A549 (cell line): ENCODE measurements around the gene RNF227. TPM values are rescaled to one million over a fixed set of nuclear protein-coding genes. Genes with fewer than 3 reads are reported as not detected.

Experiments
- ATAC-seq, 2 experiments: fragments of 200-7000 bp in 1 of 2; fragments of >200 bp in 1 of 2; cut with Nextera tagmentation in 1 of 2; cut with Tn5 transposase in 1 of 2; 3 replicates each; pipeline versions ENCODE4 v1.8.0 to v1.9.1; 2018 to 2020; ENCODE audit warnings: mild to moderate bottlenecking in 1 of 2, moderate library complexity in 1 of 2
- CTCF ChIA-PET: fragments of 300-600 bp; sonication (Branson Sonifier 250); formaldehyde crosslinking; extraction: SDS; loops from one replicate; lab custom pipeline; 2021; ENCODE audit warnings: antibody characterized with exemption, inconsistent platforms; lab: Yijun Ruan, JAX
- POLR2A ChIA-PET: fragments of 350-600 bp; formaldehyde crosslinking; extraction: SDS; loops from one replicate; lab custom pipeline; 2021; ENCODE audit warnings: antibody characterized with exemption, inconsistent platforms; lab: Yijun Ruan, JAX
- DNase-seq, 2 experiments: peaks; one replicate each; pipeline versions ENCODE4 v3.0.0 to v3.0.0-alpha.2; 2011 to 2016; ENCODE audit warnings: low read depth in 1 of 2, low spot score in 1 of 2
- FAIRE-seq: peaks from 2 replicates; lab custom pipeline; 2011; peaks lifted over from hg19 to GRCh38; lab: Jason Lieb, UNC
- H3K27ac ChIP-seq, 2 experiments: fragments of >200 bp; sonication (Bioruptor Twin); formaldehyde crosslinking; 3 replicates each; pipeline ENCODE4 v1.5.1; 2016 to 2017
- H3K4me1 ChIP-seq: fragments of >200 bp; sonication (Bioruptor Twin); formaldehyde crosslinking; 3 replicates; pipeline ENCODE4 v1.6.1; 2016
- H3K4me2 ChIP-seq: fragments of >200 bp; sonication (Bioruptor Twin); formaldehyde crosslinking; 3 replicates; pipeline ENCODE4 v1.6.1; 2016
- H3K4me3 ChIP-seq: fragments of >200 bp; sonication (Bioruptor Twin); formaldehyde crosslinking; 3 replicates; pipeline ENCODE4 v1.5.1; 2016
- H3K9me3 ChIP-seq: fragments of >200 bp; sonication (Bioruptor Twin); formaldehyde crosslinking; 3 replicates; pipeline ENCODE4 v1.6.1; 2016
- ATOH8 ChIP-seq: fragments of 250-450 bp; sonication (Bioruptor Pico); IDR thresholded peaks from 2 replicates; pipeline ENCODE4 v1.5.0; 2020; ENCODE audit warnings: low read depth, mild to moderate bottlenecking, moderate library complexity
- BCL3 ChIP-seq: fragments of >200 bp; sonication (Bioruptor Twin); formaldehyde crosslinking; IDR thresholded peaks from 3 replicates; pipeline ENCODE4 v1.6.1; 2016
- CBX2 ChIP-seq: fragments of 200-600 bp; sonication (generic); IDR thresholded peaks from 2 replicates; pipeline ENCODE4 v1.6.1; 2016; ENCODE audit warnings: low read depth, mild to moderate bottlenecking, borderline replicate concordance
- CBX8 ChIP-seq: fragments of 200-600 bp; sonication (generic); IDR thresholded peaks from 2 replicates; pipeline ENCODE4 v1.6.1; 2016
- CTCF ChIP-seq: fragments of >200 bp; sonication (Bioruptor Twin); formaldehyde crosslinking; IDR thresholded peaks from 3 replicates; pipeline ENCODE4 v1.5.1; 2016
- EHF ChIP-seq: fragments of 250-450 bp; sonication (Bioruptor Pico); IDR thresholded peaks from 2 replicates; pipeline ENCODE4 v1.5.0; 2020; ENCODE audit warnings: mild to moderate bottlenecking
- EP300 ChIP-seq, 2 experiments: fragments of >200 bp; sonication (Bioruptor Twin); formaldehyde crosslinking; IDR thresholded peaks; 2 replicates in 1 of 2; 3 replicates in 1 of 2; pipeline ENCODE4 v1.6.1; 2016 to 2017
- FOSL2 ChIP-seq, 2 experiments: fragments of 450-650 bp in 1 of 2; fragments of >200 bp in 1 of 2; sonication (Bioruptor Twin) in 1 of 2; formaldehyde crosslinking; IDR thresholded peaks; 2 replicates each; pipeline versions ENCODE4 v1.5.0 to v1.6.1; 2016 to 2020; ENCODE audit warnings: mild to moderate bottlenecking in 1 of 2, moderate library complexity in 1 of 2
- GATA3 ChIP-seq: IDR thresholded peaks from 2 replicates; pipeline ENCODE4 v1.6.1; 2012; ENCODE audit warnings: borderline replicate concordance
- HES2 ChIP-seq: fragments of >200 bp; sonication (Bioruptor Twin); formaldehyde crosslinking; IDR thresholded peaks from 2 replicates; pipeline ENCODE4 v1.6.1; 2016
- HOXA7 ChIP-seq: fragments of 250-450 bp; sonication (Bioruptor Pico); IDR thresholded peaks from 2 replicates; pipeline ENCODE4 v1.5.0; 2020; ENCODE audit warnings: mild to moderate bottlenecking, moderate library complexity
- HOXB13 ChIP-seq: fragments of 250-450 bp; sonication (Bioruptor Pico); IDR thresholded peaks from 2 replicates; pipeline ENCODE4 v1.5.0; 2020; ENCODE audit warnings: low read depth, mild to moderate bottlenecking, moderate library complexity
- HOXB5 ChIP-seq: fragments of 250-450 bp; sonication (Bioruptor Pico); IDR thresholded peaks from 2 replicates; pipeline ENCODE4 v1.5.0; 2020; ENCODE audit warnings: mild to moderate bottlenecking, moderate library complexity
- KDM5A ChIP-seq: fragments of 200-600 bp; sonication (generic); IDR thresholded peaks from 2 replicates; pipeline ENCODE4 v1.6.1; 2016; ENCODE audit warnings: antibody characterized with exemption, mild to moderate bottlenecking
- MAFK ChIP-seq: fragments of 450-650 bp; IDR thresholded peaks from 2 replicates; pipeline ENCODE4 v1.6.1; 2014; ENCODE audit not compliant: partially characterized antibody
- NFE2L2 ChIP-seq: fragments of 150-350 bp; conservative IDR thresholded peaks from 2 replicates; pipeline ENCODE4 v1.6.1; 2014; ENCODE audit warnings: low read length
- NPAS2 ChIP-seq: fragments of 250-450 bp; sonication (Bioruptor Pico); IDR thresholded peaks from 2 replicates; pipeline ENCODE4 v1.8.0; 2022; ENCODE audit warnings: mild to moderate bottlenecking, moderate library complexity, borderline replicate concordance
- PBX3 ChIP-seq: IDR thresholded peaks from 2 replicates; pipeline ENCODE4 v1.6.1; 2012
- POLR2AphosphoS2 ChIP-seq: conservative IDR thresholded peaks from 2 replicates; pipeline ENCODE4 v1.6.1; 2012; ENCODE audit warnings: low read length, improper control_type of control experiment, inconsistent platforms
- RCOR1 ChIP-seq: fragments of 150-350 bp; IDR thresholded peaks from 2 replicates; pipeline ENCODE4 v1.6.1; 2014; ENCODE audit warnings: antibody characterized with exemption, low read length, low read depth
- RFX5 ChIP-seq: fragments of 450-650 bp; IDR thresholded peaks from 2 replicates; pipeline ENCODE4 v1.7.1; 2014; ENCODE audit warnings: antibody characterized with exemption, mild to moderate bottlenecking, moderate library complexity
- RNF2 ChIP-seq: fragments of 200-600 bp; sonication (generic); IDR thresholded peaks from 2 replicates; pipeline ENCODE4 v1.6.1; 2016; ENCODE audit warnings: low read depth, mild to moderate bottlenecking, antibody characterized with exemption, moderate library complexity, borderline replicate concordance
- SMC3 ChIP-seq: fragments of >200 bp; sonication (Bioruptor Twin); formaldehyde crosslinking; IDR thresholded peaks from 3 replicates; pipeline ENCODE4 v1.6.1; 2018; ENCODE audit warnings: inconsistent platforms
- ZC3H11A ChIP-seq: fragments of 450-650 bp; IDR thresholded peaks from 2 replicates; pipeline ENCODE4 v1.6.1; 2014; ENCODE audit warnings: antibody characterized with exemption, mild to moderate bottlenecking
- ZNF302 ChIP-seq: fragments of 250-450 bp; sonication (Bioruptor Pico); IDR thresholded peaks from 2 replicates; pipeline ENCODE4 v1.9.0; 2021; ENCODE audit warnings: inconsistent platforms, mild to moderate bottlenecking, moderate library complexity
- ZSCAN20 ChIP-seq: fragments of 250-450 bp; sonication (Bioruptor Pico); IDR thresholded peaks from 2 replicates; pipeline ENCODE4 v1.8.0; 2022; ENCODE audit warnings: mild to moderate bottlenecking, moderate library complexity
- WGBS: methylation state at CpG from one replicate; pipeline ENCODE4 v1.1.6; 2017; ENCODE audit errors: missing lambda C conversion rate; 5-methylcytosine and 5-hydroxymethylcytosine counted together
- polyA plus RNA-seq, 4 experiments: library from polyadenylated mRNA; depleted of rRNA in 3 of 4; stranded (reverse); fragments of >200 nt; fragmentation: RNase III in 1 of 4; extraction: RNeasy Plus Mini Kit Qiagen cat#74134 plus additional on column Dnase treatment in 1 of 4; gene quantifications; 2 replicates in 3 of 4; 3 replicates in 1 of 4; pipeline ENCODE4 v1.2.3, GENCODE V29; 2011 to 2017

The RNF227 gene
- polyA plus RNA-seq, 2 of the 4 experiments (the other 2 are of a cell fraction), result 2.1 to 4.1 TPM

GRCh38 chr17:7946441-7946840 is 30.4 kb upstream of the RNF227 start:
- H3K4me1 ChIP-seq, result no peaks in the 10 kb centered on the region
- no peak for TF ChIP-seq ZC3H11A
- TF ChIP-seq HES2, result no peak
- TF ChIP-seq RFX5, result no peak
- TF ChIP-seq HOXB13 (CRISPR knock-in tag), result no peak
- TF ChIP-seq POLR2AphosphoS2, result no peak
- TF ChIP-seq KDM5A, result no peak
- no peak for TF ChIP-seq HOXA7 (CRISPR knock-in tag)
- TF ChIP-seq SMC3, result no peak
- H3K4me3 ChIP-seq, result no peak overlapping the region
- no peak overlapping the region for H3K4me2 ChIP-seq
- CTCF ChIA-PET, result interaction anchor here (0.6 to 33.2 kb wide), 11 partner anchors 14 to 174 kb away, joined by 3 to 470 read pairs (median 5); partner anchors contain the start of genes CNTROB and TRAPPC1
- POLR2A ChIA-PET, result no interaction called here
- ATAC-seq (no peak), FAIRE-seq (no peak), DNase-seq (no peak)
- H3K27ac ChIP-seq, result no peak overlapping the region
- WGBS, result 92% methylated on average over 5 of the region's 5 CpGs
- no peaks in the 10 kb centered on the region for H3K9me3 ChIP-seq

GRCh38 chr17:7945651-7946050 is 29.6 kb upstream of the RNF227 start:
- TF ChIP-seq PBX3 (no peak), NPAS2 (no peak), CBX2 (no peak), MAFK (no peak), RCOR1 (no peak), EHF (CRISPR knock-in tag) (no peak)
- TF ChIP-seq, all 56 proteins: peak for 0
- CTCF ChIA-PET, result interaction anchor here (0.6 to 33.2 kb wide), 13 partner anchors 12 to 249 kb away, joined by 3 to 470 read pairs (median 4); partner anchors contain the start of genes CNTROB, KDM6B and TRAPPC1
- FAIRE-seq, result no peak

GRCh38 chr17:7944326-7944725 is 28.2 kb upstream of the RNF227 start:
- no peaks in the 10 kb centered on the region for H3K9me3 ChIP-seq
- TF ChIP-seq EP300 (IDR thresholded peaks at IDR 0.05) (no peak), ZSCAN20 (no peak), ATOH8 (no peak), NPAS2 (no peak), RNF2 (no peak), HOXB5 (CRISPR knock-in tag) (no peak), POLR2AphosphoS2 (no peak), GATA3 (no peak), RFX5 (no peak), ZNF302 (no peak), BCL3 (no peak), NFE2L2 (no peak), PBX3 (no peak), FOSL2 (IDR thresholded peaks at IDR 0.05) (no peak), FOSL2 (CRISPR knock-in tag; IDR thresholded peaks at IDR 0.05) (no peak), CTCF (no peak), CBX8 (no peak)
- TF ChIP-seq, all 56 proteins: peak for 0
- H3K4me3 ChIP-seq, result no peak overlapping the region
- ATAC-seq (no peak), FAIRE-seq (no peak), DNase-seq (no peak)
- CTCF ChIA-PET, result interaction anchor here (0.6 to 33.2 kb wide), 15 partner anchors 9 to 305 kb away, joined by 3 to 470 read pairs (median 3); partner anchors contain the start of genes CNTROB, TP53, TRAPPC1 and WRAP53
- WGBS, result 94% methylated on average over 9 of the region's 9 CpGs
- H3K4me2 ChIP-seq, result no peak overlapping the region
- POLR2A ChIA-PET, result interaction anchor here (0.8 to 1.6 kb wide), 3 partner anchors 11 to 87 kb away, joined by 4 to 5 read pairs (median 4); partner anchors contain the start of genes CNTROB, CYB5D1, NAA38 and TRAPPC1
- no peak overlapping the region for H3K27ac ChIP-seq
- H3K4me1 ChIP-seq, result no peaks in the 10 kb centered on the region

More at GRCh38 chr17:7945651-7946050, 29.6 kb upstream of the RNF227 start:
- POLR2A ChIA-PET, result interaction anchor here (1.3 kb wide), 1 partner anchor 14 kb away, joined by 4 read pairs; the partner anchor contains the start of genes CNTROB and TRAPPC1
- H3K4me1 ChIP-seq, result no peaks in the 10 kb centered on the region
- WGBS, result 91% methylated on average over 7 of the region's 7 CpGs
- no peak overlapping the region for H3K27ac ChIP-seq
- H3K4me3 ChIP-seq, result no peak overlapping the region
- H3K4me2 ChIP-seq, result no peak overlapping the region
- ATAC-seq, result no peak; a peak in 1 of 6 replicates
- DNase-seq, result no peak
- no peaks in the 10 kb centered on the region for H3K9me3 ChIP-seq
